GM20000 (cell line): ENCODE measurements around the gene ERICH2.

Source experiments
- DNase-seq: peaks from one replicate; pipeline ENCODE4 v3.0.0; 2012; ENCODE audit warnings: low spot score
- CTCF ChIP-seq: IDR thresholded peaks from 2 replicates; pipeline ENCODE4 v1.5.1; 2012; ENCODE audit warnings: mild to moderate bottlenecking, control low read depth; ENCODE audit errors: extremely low read depth, missing control alignments

ERICH2 gene

GRCh38 chr2:170778900-170779299 is 8.7 kb downstream of the ERICH2 start:
- no peak for TF ChIP-seq CTCF
- no peak for DNase-seq

GRCh38 chr2:170779304-170779703 is 9.1 kb downstream of the ERICH2 start:
- TF ChIP-seq CTCF, result no peak
- no peak for DNase-seq

- no peak for TF ChIP-seq CTCF
- no peak for DNase-seq
These were observed 12.5 kb downstream of the ERICH2 start for GRCh38 chr2:170782673-170783072.

- DNase-seq, result no peak
- no peak for TF ChIP-seq CTCF
These were observed 13.4 kb downstream of the ERICH2 start for GRCh38 chr2:170783549-170783948.

GRCh38 chr2:170798996-170799395 is 28.8 kb downstream of the ERICH2 start:
- TF ChIP-seq CTCF, result no peak
- DNase-seq, result no peak

GRCh38 chr2:170806548-170806947 is 36.4 kb downstream of the ERICH2 start:
- no peak for DNase-seq
- TF ChIP-seq CTCF, result no peak

- peak; percentile 67 for DNase-seq
- TF ChIP-seq CTCF, result peak; percentile 19
These were observed 42.8 kb downstream of the ERICH2 start for GRCh38 chr2:170812710-170813600.
